HG02870 (cell line): ENCODE data around the gene RUFY3.
"Not testable (repeated sequence)": the region's sequence is repeated elsewhere in the genome, so short reads cannot be mapped to it uniquely, and the experiment has no call there.

Source experiments
- ATAC-seq: cut with Tn5 transposase; IDR thresholded peaks from one replicate; pipeline ENCODE4 v1.9.1; 2021; ENCODE audit warnings: mild to moderate bottlenecking, moderate library complexity; ENCODE audit not compliant: unreplicated experiment

RUFY3 gene

DNA sequence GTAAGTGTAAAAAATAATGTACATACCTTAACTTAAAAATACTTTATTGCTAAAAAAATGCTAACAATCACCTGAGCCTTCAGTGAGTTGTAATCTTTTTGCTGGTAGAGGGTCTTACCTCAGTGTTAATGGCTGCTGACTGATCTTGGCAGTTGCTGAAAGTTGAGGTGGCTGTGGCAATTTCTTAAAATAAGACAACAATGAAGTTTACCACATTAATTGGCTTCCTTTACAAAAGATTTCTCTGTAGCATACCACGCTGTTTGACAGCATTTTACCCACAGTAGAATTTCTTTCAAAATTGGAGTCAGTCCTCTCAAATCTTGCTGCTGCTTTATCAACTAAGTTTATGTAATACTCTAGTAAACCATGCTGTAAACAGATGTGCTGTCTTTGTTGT, 47.6 kb downstream of the RUFY3 start:
- not testable (repeated sequence) for ATAC-seq

DNA sequence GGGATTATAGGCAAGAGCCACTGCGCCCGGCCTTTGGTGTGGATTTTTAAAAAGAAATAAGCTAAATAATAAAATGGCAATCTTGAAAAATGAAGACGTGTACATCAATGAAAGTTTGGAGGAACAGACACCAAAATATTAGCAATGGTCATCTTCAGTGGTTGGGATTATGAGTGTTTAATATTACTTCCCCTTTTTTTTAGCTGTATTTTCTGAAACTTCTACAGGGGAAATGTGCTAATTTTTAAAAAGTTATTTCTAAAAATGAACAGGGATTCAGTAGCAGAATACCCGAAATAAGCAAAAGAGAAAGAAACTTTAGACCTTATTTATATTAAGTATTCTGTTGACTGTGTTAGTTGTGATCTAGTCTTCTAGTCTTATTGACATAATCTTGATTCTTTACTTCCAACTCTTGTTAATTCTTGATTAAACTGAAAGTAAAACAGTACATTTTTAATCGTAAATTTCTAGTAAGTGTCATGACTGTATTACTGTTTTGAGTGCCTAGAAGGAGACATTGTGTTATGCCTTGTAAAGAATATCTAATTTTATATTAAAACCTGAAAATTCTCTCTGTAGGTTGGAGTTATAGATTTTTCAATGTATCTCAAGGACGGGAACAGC, 51.3 kb downstream of the RUFY3 start:
- peak; percentile 82 for ATAC-seq

DNA sequence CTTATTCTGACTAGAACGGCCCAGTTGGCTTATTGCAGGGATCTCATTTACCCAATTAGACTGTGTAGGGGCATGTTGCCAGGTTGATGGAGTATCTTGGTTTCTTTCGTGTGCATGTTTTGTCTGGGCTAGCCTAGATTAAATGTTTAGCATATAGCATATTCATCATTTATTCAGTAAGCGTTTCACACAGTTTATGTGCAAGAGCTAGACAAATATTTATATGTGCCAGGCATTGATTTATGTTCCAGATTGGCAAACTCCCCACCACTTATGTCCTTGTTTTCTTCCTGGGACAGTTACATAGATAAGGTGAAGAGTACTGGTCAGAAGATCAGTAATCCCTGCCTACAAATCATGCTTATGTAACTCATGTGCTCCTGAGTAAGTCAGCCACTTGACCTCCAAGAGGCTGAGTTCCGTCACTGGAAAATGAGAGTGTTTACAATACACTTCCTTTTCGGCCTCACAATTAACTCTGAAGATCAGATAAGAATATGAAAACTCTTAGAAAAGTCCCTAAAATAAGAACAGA, 57.2 kb downstream of the RUFY3 start:
- ATAC-seq: no peak

DNA sequence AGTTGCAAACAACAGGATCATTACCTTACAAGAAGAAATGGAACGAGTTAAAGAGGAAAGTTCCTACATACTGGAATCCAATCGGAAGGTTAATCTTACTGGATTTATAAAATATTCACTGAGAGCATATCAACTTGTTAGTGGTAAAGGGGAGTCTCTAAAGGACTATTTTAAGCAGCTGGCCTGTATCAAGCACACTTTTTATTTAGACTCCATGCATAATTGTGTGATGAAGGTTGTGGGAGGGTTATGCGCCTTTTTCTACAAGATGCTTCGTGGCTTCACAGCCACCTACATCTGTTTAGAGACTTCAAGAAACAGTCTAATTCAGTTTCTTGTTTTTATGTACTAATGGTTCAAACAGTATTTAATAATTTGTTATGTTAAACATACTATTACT, 61.3 kb downstream of the RUFY3 start:
- ATAC-seq: no peak

DNA sequence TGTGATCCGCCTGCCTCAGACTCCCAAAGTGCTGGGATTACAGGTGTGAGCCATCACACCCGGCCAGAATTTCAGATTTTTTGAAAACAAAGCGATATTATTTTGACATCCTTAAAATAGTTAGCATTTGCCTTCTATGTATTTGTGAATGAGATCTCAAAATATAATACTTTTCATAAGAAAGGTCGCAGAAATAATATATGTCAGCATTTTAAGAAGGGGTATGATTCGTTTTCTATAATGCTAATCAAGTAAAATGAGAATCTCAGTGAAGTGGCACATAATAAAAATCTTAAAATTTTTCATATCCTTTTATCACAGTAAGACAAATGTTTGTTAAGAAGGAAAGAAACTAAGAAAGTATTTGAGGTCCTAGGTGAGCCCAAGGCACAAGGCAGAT, 65.7 kb downstream of the RUFY3 start:
- no peak for ATAC-seq

DNA sequence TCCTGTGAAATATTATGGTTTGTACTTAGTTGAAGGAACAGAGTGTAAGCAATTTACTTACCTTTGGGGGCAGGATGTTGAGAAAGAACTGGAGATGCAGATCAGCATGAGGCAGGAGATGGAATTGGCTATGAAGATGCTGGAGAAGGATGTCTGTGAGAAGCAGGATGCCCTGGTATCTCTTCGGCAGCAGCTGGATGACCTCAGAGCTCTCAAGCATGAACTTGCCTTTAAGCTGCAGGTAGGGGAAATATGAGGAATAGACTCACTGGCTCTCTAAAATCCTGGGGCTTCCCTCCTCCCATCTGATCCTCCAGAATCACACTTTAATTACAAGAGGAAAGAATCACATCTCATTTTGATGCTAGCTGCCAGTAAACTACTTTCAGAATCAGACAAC, 67.0 kb downstream of the RUFY3 start:
- no peak for ATAC-seq

DNA sequence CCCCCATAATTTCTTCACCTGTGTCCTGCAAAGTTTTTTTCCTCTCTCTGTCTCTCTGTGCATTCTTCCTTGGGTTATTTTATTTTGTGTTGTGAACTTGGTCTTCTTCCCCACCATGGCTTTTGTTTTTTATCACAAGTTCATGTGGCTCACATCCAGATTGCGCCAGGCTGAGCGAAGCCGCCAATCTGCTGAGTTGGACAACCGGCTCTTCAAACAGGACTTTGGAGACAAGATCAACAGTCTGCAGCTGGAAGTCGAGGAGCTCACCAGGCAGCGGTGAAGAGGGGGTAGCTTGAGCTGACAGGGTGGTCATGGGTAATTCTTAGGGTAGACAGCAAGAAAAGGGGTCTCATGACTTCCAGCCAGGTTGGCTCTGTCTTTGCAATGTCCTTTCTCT, 71.9 kb downstream of the RUFY3 start:
- ATAC-seq: no peak

DNA sequence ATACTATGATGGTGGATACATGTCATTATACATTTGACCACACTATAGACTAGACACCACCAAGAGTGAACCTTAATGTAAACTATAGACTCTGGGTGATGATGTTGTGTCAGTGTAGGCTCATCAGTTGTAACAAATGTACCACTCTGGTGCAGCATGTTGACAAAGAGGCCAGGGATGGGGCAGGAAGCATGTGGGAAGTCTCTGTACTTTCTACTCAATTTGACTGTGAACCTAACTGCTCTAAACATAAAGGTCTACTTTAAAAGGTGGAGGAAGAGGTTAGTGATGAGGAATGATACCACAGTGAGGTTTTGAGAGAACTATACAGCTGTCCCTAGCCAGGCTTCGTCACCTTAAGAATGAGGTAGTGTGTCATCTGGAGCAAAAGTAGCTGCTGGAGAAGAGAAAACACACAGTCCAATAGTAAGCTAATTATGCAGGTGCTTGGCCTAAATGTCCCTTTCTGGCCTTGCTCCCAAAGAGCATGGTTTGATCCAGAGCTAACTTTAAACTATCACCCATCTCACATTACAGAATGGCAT, 79.6 kb downstream of the RUFY3 start:
- ATAC-seq: peak; percentile 98

DNA sequence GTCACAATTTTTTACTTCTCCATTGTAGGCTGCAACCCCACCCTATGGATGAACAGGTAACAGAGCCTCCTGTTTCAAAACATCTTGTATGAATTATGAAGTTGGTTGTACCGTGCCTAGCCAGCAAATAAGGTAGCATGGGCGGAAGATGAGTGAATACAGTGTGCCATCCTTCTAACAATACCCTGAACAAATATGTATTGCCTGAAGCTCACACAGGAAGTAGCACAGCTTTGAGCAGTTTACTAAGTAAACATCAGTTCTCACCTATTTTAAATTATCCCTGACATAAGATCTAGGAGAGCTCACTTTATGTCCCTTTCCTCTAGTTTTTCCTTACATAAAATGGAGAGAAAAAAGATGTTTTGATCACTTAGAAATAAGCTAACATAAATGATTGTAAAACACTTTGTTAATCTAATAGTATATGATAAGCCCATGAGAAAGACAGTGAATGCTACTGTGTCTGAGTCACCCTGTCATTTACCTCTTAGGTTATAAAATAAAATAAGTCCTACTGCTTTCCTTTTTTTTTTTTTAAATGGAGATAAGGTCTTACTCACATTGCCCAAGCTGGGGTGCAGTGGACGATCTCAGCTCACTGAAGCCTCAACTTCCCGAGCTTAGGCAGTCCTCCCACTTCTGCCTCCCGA, 81.3 kb downstream of the RUFY3 start:
- ATAC-seq: no peak

DNA sequence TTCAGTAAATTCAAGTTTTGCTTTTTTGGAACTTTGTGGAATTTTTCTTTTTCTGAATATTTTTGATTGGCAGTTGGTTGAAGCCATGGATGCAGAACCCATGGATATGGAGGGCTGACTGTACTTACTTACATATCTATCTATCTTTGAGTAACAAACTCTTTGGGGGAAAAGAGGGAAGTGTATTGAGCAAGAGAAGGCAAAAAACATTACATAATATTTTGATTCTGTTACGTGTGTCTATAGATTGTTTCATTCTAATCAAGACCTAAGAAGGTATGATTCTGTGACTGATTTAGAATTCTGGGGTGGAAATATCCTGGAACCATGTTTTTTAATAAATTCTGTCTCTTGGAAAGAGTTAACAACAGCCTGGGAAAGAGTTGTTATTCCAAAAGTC, 86.4 kb downstream of the RUFY3 start:
- no peak for ATAC-seq

DNA sequence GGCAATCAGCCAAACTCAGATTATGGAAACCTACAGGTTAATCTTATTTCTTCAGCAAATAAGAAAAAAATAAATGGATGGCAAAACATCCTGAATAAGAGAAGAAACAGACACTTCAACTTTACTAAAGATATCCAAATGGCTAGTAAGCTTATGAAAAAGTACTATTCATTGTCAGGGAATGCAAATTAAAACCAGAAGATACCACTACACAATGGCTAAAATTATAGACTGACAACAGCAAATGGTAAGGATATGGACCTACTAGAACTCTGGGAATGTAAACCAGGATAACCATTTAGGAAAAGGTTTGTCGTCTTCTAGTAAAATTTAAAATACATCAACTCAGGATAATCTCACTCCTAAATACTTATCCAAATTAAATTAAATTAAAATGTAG, 93.6 kb downstream of the RUFY3 start:
- no peak for ATAC-seq

DNA sequence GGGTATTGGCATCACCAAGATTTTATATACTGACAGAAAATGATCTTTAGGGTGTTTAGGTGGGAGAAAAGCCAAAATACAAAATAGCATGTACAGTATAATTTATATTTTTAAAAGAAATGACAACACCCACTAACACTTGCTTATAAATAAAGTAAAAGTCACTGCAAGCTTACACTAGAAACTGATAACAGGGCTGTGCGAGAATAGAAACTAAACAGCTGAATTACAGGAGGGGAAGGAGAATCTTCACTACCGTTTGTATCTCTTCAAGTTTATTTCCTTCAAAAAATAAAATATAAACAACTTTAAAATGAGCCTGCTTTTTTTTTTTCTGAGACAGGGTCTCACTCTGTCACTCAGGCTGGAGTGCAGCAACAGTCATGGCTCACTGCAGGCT, 95.1 kb downstream of the RUFY3 start:
- peak; percentile 50 for ATAC-seq

DNA sequence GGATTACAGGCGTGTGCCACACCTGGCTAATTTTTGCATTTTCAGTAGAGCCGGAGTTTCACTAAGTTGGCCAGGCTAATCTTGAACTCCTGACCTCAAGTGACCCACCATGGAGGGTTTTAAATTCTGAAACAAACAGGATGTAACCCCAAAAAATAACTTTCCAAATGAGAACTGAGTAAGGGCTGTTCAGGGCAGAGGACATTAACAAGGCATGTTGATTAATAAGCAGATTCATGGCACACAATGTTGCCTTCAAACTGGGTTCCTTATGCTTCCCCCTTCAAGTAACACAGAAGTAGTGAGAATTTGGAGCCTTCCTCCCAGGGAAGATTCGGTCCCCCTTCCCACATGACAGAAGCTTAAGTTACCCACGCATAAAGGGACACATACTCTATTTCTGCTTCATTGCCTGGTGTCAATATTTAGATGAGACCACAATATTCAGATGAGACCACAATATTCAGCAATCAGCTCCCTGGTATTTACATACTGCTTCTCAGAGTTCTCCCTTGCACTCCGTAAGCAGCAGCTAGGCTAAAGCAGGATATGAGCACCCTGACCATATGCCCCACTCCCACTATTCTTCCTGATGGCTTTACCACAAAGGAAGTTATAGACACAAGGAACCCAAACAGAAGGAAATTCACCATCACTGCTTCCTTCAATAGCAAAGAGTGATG, 96.5 kb downstream of the RUFY3 start:
- peak; percentile 64 for ATAC-seq

DNA sequence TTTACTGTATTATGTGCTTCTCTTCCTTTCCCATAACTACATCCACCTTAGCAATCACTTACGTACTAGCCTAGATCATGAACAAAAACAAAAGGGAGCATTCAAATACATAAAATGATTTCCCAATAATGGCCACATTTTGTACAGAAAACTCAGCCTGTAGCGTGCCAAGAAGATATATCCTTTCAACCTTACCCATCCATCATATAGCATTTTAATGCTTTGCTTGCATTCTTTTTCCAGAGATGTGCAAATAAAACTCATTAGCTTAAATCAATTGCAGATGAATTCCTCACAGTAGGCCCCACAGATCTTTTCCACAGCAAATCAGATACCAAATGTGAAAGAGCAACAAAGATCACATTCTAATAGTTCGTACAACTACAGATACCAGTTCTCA, 97.2 kb downstream of the RUFY3 start:
- ATAC-seq: no peak

DNA sequence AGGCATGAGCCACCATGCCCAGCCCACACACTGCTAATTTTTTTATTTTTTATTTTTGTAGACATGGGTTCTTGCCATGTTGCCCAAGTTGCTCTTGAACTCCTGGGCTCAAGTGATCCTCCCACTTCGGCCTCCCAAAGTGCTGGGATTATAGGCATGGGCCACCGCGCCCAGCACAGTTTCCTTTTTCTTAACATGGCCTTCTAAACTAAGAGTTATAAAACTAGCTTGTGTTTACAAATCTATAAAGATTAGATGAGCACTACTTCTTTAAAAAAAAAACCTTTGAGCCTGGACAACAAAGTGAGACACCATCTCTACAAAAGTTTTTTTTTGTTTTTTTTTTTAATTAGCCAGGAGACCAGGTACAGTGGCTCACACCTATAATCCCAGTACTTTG, 107.3 kb downstream of the RUFY3 start:
- ATAC-seq: no peak

DNA sequence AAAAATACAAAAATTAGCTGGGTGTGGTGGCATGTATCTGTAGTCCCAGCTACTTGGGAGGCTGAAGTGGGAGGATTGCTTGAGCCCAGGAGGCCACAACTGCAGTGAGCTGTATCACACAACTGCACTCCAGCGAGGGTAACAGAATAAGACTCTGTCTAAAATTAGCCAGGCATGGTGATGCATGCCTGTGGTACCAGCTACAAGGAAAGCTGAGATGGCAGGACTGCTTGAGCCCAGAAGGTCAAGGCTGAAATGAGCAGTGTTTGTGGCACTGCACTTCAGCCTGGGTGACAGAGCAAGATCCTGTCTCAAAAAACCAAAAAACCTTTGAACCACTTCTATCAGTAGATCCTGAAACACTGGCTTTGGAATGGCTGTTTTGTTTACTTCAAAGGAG, 107.7 kb downstream of the RUFY3 start:
- ATAC-seq: no peak

DNA sequence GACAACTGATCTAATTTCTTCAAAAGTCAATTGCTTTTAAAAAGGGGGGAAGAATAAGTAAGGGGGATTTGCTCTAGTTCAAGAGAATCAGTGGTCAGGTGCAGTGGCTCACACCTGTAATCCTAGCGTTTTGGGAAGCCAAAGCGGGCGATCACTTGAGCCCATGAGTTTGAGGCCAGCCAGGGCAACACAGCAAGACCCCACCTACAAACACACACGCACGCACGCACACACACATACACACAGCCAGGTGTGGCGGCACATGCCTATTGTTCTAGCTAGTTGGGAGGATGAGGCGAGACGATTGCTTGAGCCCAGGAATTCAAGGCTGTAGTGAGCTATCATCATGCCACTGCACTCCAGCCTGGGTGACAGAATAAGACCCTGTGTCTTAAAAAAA, 108.3 kb downstream of the RUFY3 start:
- no peak for ATAC-seq

DNA sequence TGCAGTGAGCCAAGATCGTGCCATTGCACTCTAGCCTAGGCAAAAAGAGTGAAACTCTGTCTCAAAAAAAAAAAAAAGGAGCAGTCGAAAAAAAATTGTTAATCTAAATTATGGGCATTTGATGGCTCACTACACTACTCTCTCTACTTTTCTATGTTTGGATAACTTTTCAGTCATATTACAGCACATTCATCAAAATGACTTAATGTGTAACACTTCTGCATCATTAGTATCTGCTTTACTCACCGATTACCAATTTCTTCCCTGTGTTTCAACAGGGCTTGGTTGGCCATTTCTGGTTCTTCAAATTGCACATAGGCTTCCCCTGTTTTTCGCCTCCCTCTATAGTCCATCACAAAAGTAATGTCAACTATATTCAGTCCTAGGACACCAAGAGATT, 109.5 kb downstream of the RUFY3 start:
- no peak for ATAC-seq

DNA sequence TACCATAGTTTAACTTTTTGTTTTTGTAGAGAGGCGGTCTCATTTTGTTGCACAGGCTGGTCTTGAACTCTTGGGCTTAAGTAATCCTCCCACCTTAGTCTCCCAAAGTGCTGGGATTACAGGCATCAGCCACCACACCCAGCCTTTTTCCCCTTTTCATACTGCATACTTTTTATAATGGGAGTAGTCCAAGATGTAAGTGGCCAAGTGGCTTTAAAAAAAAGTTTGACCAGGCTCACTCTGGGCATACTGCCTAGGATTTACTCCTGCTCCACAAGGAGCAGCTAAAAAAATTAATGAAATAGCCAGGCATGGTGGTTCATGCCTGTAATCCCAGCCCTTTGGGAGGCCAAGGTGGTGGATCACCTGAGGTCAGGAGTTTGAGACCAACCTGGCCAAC, 111.9 kb downstream of the RUFY3 start:
- ATAC-seq: no peak

DNA sequence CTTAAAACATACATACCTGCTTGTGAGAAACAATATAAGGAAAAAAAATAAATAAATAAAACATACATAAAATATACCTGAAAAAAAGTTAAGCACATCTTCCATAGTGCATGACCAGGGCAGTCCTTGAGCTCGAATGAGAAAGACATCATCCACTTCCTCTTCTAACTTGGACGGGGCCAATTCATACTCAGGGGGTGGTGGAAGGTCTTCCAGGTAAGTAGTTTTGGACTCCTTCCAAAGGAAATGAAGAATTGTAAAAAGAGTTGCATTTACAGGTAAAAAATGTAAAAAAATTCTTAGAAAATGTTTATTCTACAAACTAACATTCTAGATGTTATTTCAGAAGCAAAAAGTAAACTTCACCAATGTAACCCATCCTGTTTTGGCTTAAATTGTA, 114.3 kb downstream of the RUFY3 start:
- ATAC-seq: no peak

DNA sequence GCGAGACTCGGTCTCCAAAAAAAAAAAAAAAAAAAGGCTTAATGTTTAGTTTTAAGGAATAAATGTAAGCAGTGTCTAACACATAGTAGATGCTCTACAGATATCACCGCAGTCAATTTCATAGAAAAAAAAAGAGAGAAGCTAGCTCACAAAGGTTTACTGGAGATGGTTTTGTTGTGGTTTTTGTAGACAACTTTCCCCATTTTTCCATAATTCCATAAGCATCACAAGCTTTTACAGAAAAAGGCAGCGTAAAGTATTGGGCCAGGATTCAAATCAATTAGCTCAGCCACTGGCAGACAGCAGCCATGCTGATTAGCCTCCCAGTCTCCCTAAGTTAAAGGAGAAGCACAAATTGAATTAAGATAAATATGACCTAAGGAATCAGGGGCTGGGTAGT, 116.4 kb downstream of the RUFY3 start:
- ATAC-seq: no peak
